HG03575 (cell line): ENCODE results near the gene ANK3.

ENCODE experiments used
- ATAC-seq: cut with Tn5 transposase; IDR thresholded peaks from one replicate; pipeline ENCODE4 v1.9.1; 2021; ENCODE audit not compliant: unreplicated experiment, insufficient number of reproducible peaks, low FRiP score; ENCODE audit errors: extremely low read depth

Gene ANK3

DNA sequence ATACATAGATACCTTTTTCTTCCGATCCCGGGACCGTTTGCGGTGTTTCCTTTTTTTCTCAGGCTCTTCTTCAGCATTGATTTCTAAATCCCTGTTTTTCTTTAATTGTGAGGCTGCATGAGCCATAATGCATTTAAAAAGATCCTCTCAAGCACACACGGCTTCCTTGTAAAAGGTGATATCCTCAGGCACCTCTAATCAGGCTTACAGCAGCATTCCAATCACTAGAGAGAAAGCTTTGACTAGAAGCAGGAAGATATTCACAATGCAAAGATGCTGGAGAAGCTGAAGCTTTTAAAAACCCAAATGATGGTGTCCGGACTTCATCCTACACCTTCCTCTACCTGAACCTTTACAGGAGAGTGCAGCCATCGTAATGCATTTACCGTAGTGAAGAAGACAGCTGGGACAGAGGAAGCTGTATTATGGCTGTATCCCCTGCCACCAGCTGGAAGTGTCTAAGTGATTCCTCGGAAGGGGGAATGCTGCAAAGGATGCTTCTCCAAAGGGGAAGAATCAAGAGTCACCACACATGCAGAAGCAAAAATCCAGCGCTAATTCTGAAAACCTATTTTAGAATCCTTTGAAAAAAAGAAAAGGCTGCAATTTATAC is at the start of gene ANK3:
ANK3 (minus strand) TSS at position 463 of the 613 bp plus-strand sequence; CDS start at position 126, 337 bp downstream.
- no peak for ATAC-seq

DNA sequence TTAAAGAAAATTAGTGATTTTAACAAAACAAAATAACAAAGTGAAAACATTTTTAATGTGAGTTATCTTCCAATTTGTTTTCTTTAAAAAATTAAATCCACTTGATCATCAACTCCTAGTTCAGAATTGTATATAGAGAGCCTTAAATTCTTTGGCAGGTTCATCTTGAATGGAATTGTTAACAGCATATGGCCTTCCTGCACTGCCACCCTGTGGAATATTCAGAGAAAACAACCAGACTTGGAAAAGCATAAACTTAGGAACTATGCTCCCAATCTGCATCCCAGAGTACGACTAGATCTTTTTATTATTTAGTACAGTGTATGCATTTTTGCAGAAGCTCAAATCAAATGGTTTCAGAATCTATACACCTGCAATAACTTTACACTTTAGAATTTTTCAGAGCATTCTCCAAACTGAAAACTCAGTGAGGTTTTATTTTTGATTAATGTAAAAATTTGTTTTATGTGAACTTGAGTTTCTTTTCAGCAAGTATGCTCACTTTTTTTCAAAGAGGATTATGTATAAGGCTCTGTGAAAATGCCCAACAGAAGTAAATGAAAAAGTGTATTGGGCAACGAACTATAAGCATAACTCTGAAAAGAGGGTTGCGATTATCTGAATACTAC is 44.9 kb upstream of the ANK3 start:
- no peak for ATAC-seq

- ATAC-seq, result no peak
Measured at GRCh38 chr10:60433684-60434083, 44.0 kb upstream of the ANK3 start.

DNA sequence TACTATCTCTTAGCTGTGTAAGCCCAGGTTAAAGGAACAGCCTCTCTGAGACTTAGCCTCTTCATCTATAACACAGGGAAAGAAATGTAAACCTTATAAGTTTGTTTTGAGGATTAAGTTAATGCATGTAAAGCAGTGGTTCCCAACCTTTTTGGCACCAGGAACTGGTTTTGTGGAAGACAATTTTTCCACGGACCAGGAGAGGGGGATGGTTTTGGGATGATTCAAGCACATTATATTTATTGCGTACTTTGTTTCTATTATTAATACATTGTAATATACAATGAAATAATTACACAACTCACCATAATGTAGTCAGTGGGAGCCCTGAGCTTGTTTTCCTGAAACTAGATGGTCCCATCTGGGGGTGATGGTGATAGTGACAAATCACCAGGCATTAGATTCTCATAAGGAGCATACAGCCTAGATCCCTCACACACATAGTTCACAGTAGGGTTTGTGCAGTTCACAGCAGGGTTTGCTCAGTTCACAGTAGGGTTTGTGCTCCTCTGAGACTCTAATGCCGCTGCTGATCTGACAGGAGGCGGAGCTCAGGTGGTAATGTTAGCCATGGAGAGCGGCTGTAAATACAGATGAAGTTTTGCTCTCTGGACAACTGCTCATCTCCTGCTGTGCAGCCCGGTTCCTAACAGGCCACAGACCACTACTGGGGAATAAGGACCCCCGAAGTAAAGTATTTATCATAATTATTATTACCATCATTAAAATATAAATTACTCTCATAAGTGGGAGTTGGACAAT is 41.3 kb upstream of the ANK3 start:
- no peak for ATAC-seq

GRCh38 chr10:60430017-60430416 is 40.3 kb upstream of the ANK3 start:
- no peak for ATAC-seq

DNA sequence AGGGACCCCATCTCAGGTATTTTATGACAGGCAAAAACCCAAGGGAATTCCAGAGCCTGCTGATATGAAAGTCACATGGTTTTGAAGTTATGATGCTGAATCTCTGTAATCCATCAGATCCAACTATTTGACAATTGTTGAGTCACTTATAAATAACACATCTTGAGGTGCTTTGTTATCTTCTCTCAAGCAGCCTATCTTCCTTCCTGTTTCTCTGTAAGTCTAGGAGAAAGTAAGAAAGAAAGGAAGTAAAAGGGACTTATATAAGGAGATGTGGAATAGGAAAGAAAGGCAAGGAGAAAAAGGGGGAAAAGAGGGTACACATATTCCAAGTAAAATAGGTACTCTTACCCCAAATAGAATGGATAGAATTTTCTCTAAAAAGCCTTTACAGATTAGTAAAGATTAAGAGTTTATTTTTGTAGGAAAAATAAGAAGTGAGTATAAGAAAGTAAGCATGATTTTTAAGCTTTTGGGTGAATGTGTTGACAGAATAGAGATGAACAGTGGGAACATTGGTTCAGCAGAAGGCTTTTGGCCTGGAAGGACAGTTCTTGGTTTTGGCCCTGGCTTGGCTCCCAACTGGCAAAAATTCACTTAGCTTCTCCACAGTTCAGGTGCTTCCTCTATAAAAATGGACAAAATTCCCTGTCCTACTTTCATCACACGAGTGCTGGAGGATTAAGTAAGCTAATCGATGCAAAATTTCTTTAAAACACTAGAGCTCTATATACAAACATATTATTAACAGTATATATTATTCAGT is 39.6 kb upstream of the ANK3 start:
- ATAC-seq, result no peak

DNA sequence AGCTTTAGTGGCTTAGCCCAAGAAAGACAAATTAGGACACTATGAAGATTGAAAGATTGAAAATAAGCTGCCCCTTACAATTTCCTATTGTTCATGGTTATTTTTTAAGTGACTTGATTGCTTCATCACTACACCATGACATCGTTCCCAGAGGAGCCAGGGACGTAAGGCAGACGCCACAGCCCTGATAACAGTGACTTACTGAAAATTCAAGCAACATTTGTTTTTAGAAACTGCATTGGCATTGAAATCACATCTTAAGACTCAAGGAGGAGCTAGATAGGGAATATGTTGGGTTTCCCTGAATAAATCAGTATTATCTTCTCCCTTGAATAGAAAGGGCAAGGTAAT is 38.7 kb upstream of the ANK3 start:
- ATAC-seq, result no peak

- ATAC-seq, result no peak
Measured at GRCh38 chr10:60427709-60428386, 38.2 kb upstream of the ANK3 start.

- no peak for ATAC-seq
Measured at GRCh38 chr10:60427148-60427547, 37.5 kb upstream of the ANK3 start.

- no peak for ATAC-seq
Measured at GRCh38 chr10:60426425-60426824, 36.8 kb upstream of the ANK3 start.

DNA sequence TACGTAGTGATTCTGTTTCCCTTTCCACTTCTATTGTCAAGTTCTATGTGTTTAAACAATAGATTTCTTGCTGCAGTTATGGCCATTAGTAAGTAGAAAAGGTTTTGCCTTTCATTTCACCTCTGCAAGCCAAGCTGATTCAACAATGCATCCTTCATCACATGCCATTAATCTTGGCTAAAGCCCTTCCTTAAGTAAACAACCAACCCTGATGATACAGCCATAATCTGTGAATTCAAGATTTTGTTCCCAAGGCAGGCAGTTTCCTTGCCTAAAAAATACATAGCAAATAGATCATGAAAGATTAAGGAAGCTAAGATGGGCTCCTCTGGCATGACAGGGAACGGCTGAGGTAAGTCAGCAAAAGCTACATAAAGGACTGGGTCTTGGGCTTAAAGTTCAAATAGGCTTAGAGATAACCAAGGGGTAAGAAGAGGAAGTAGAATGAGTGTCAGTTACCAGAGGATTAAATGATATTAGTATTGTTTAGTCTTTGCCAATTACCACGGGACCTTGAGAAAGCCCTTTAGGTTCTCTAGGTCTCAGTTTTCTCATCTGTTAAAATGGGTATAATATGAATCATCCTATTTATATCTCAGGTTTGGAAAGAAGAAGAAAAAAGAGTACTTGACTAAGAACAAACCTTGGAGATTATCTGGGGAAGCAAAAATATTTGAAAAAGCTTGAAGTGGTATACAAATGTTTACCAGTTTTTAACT is 35.9 kb upstream of the ANK3 start:
- ATAC-seq, result no peak

- ATAC-seq, result no peak
Measured at GRCh38 chr10:60424971-60425370, 35.3 kb upstream of the ANK3 start.

- no peak for ATAC-seq
Measured at GRCh38 chr10:60423920-60424319, 34.2 kb upstream of the ANK3 start.

DNA sequence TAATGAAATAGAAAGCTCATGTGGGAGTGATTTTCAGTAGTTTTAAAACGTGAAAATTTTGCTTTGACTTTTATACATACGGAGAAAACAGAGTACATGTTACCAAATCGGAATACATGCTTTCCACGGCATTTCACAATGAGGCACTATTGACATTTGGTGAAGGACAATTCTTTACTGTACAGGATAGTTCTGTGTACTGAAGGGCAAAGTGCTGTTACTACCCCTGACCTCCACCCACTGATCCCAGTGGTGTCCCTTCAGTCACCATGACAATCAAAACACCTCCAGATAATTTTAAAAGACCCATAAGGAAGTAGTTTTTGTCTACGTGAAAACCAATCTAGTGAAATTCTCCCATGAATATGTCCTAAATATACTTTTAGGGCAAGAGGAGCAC is 33.1 kb upstream of the ANK3 start:
- ATAC-seq, result no peak

GRCh38 chr10:60420991-60421894 is 31.6 kb upstream of the ANK3 start:
- ATAC-seq, result no peak

DNA sequence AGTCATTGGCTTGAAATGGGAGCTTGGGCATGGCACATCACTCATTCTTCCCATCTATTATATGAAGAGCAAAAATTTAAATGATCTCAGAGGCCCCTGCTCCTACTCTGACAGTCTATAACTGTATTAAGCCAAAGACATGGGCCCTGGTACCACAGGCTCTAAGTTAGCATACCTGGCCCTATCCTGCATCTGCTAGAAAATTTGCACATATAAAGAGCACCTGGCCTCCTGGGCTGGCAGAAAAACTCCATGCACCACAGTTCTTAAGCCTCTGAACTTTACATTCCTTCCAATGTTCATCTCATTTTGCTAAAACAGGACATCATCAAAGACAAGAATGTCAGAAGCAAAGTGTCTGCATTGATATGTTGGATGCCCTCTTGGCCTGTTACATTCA is 29.6 kb upstream of the ANK3 start:
- no peak for ATAC-seq

DNA sequence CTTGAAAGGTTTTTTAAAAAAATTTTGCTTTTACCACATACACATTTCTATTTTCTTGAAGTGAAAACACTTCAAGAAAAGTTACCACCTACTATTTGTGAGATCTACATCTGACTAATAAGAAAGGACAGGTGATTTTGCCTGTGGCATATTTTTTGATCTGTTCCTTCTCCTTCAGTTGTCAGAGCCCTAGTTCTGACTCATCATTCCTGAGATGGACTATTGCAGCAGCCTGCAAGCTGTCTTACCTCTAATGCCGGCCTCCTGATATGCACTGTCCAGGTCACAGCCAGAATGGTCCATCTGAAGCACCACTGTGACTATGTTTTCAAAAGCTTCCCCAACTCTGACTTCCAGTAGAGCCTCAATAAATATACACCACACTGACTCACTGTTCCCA is 28.2 kb upstream of the ANK3 start:
- ATAC-seq, result no peak

DNA sequence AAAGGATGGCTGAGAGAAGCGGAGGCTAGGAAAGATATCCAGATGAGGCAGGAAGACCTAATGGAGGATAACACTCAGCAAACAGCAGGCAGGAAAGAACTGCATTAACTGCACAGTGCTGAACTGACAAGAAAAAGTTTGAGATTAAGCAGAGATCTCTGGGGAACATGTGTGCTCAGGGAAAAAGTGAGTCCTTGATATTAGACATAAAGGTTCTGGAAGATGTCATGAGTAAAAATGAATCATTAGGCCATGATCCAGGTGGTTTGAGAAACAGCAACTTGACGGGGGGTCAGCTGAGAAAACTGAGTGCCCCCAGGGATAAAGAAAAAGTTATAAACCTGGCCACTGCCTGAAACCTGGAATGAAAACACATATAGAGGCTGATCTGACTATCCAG is 27.3 kb upstream of the ANK3 start:
- ATAC-seq, result no peak
